T-helper 2 cell (primary cell): ENCODE measurements around the gene PPAN.

ENCODE experiments used
- DNase-seq, 5 experiments: peaks; one replicate each; pipeline versions ENCODE4 v3.0.0 to v3.0.0-alpha.2; 2012 to 2022

The PPAN gene

GRCh38 chr19:10113964-10114650 lies 7.9 kb downstream of the PPAN start:
- no peak for DNase-seq

- no peak for DNase-seq
These were observed 8.7 kb downstream of the PPAN start for GRCh38 chr19:10114651-10115391.

GRCh38 chr19:10115392-10116084 lies 9.4 kb downstream of the PPAN start:
- DNase-seq: no peak

- DNase-seq: no peak
These were observed 10.1 kb downstream of the PPAN start for GRCh38 chr19:10116085-10116865.

GRCh38 chr19:10116866-10117616 lies 10.9 kb downstream of the PPAN start:
- no peak for DNase-seq

GRCh38 chr19:10118960-10119359 lies 12.8 kb downstream of the PPAN start:
- DNase-seq: no peak

GRCh38 chr19:10120538-10121189 lies 14.5 kb downstream of the PPAN start:
- no peak for DNase-seq

- DNase-seq: no peak
These were observed 15.9 kb downstream of the PPAN start for GRCh38 chr19:10122045-10122444.

- no peak for DNase-seq
These were observed 18.3 kb downstream of the PPAN start for GRCh38 chr19:10124429-10124828.

- no peak for DNase-seq
These were observed 20.1 kb downstream of the PPAN start for GRCh38 chr19:10126213-10126639.

- no peak for DNase-seq
These were observed 26.7 kb downstream of the PPAN start for GRCh38 chr19:10132905-10133304.

GRCh38 chr19:10133596-10133995 lies 27.4 kb downstream of the PPAN start:
- no peak for DNase-seq

- no peak for DNase-seq
These were observed 27.9 kb downstream of the PPAN start for GRCh38 chr19:10134040-10134439.

GRCh38 chr19:10135551-10136334 lies 29.6 kb downstream of the PPAN start:
- no peak for DNase-seq

GRCh38 chr19:10136936-10137335 lies 30.8 kb downstream of the PPAN start:
- no peak for DNase-seq

- DNase-seq: no peak
These were observed 31.9 kb downstream of the PPAN start for GRCh38 chr19:10137751-10138682.

GRCh38 chr19:10138879-10139795 lies 33.0 kb downstream of the PPAN start:
- DNase-seq: no peak

GRCh38 chr19:10139952-10140351 lies 33.8 kb downstream of the PPAN start:
- DNase-seq: no peak
